Stomach (tissue), 4 donors: ENCODE results near the gene GOSR2.

Experiments used
- EP300 ChIP-seq: sonication (generic); formaldehyde crosslinking; IDR thresholded peaks from one replicate; pipeline ENCODE4 v1.6.1; 2017; ENCODE audit warnings: antibody characterized with exemption
- TF ChIP-seq, protein P1 (sequence below), 7 experiments: fragments of 450-650 bp in 4 of 7; fragments of 200-600 bp in 3 of 7; sonication (generic) in 3 of 7; IDR thresholded peaks; one replicate each; pipeline ENCODE4 v1.5.1; 2016 to 2019; ENCODE audit warnings: antibody characterized with exemption in 7 of 7, control low read depth in 2 of 7, mild to moderate bottlenecking in 1 of 7

DNA sequence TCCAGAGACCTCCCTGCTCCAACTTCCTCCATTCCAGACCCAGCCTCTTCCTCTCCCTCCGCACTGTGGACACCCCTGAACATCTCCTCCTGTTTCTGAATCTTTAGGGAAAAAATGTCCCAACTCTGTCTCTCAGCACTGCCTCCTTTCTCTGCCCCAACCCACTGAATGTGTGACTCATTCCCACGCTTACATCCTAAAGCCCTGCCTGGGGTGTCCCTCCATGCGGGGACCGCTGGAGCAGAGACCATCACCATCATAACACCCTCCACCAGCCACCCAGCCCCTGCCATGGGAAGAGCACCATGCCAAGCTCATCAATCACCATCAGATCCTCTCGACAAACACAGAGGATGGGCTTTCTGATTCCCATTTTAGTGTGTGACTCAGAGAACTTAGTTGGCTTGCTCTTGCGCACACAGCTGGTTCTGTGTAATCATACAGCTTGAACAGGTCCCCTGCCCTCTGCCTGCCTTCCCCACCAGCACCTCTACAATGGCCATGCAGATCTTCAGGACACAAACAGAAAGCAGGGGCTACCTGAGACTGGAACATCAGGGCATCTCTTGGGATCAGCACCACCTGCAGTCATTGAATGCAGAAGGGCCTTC lies 45.4 kb downstream of the GOSR2 start:
- TF ChIP-seq, protein P1, sequence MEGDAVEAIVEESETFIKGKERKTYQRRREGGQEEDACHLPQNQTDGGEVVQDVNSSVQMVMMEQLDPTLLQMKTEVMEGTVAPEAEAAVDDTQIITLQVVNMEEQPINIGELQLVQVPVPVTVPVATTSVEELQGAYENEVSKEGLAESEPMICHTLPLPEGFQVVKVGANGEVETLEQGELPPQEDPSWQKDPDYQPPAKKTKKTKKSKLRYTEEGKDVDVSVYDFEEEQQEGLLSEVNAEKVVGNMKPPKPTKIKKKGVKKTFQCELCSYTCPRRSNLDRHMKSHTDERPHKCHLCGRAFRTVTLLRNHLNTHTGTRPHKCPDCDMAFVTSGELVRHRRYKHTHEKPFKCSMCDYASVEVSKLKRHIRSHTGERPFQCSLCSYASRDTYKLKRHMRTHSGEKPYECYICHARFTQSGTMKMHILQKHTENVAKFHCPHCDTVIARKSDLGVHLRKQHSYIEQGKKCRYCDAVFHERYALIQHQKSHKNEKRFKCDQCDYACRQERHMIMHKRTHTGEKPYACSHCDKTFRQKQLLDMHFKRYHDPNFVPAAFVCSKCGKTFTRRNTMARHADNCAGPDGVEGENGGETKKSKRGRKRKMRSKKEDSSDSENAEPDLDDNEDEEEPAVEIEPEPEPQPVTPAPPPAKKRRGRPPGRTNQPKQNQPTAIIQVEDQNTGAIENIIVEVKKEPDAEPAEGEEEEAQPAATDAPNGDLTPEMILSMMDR (IDR thresholded peaks at IDR 0.05), result no peak
- TF ChIP-seq EP300, result no peak
